GM21423 (cell line): ENCODE results near the gene VIPR2.

ENCODE experiments used
- ATAC-seq: cut with Tn5 transposase; IDR thresholded peaks from one replicate; pipeline ENCODE4 v1.9.1; 2021; ENCODE audit warnings: mild to moderate bottlenecking, moderate library complexity; ENCODE audit not compliant: unreplicated experiment

VIPR2 gene

DNA sequence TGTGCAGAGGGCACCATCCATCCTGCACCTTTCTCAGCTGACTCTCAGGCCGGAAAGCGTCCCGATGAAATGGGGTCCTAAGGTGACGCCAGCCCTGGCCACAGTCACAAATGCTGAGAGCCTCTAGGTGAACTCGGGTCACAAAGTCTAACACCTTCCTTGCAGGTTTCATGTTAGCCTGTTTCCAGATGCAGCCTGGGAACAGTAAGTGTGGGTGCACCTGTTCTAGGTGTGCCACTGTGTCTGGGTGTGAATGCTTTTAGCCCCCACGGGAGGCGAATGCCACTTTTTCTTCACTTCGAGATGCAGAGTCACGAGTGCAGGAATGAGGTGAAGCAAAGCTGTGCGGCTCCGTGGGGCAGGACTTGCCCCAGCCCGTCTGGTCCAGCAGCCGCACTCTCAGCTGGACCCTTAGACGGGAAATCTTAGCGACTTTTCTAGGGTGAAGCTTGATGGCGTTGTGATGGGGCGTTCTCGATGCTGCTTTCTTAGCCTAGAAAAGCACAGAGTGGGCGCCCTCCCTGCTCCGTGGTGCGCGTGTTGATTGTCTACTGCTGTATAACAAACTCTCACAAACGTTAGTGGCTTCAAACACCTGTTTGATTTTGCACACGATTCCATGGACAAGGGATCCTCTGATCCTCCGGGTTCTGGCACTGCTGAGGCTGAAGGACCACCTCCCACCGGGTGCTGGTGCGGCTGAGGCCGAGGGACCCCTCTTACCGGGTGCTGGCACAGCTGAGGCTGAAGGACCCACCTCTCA lies 13.6 kb upstream of the VIPR2 start:
- no peak for ATAC-seq

- no peak for ATAC-seq
Measured at GRCh38 chr7:159157714-159158113, 13.0 kb upstream of the VIPR2 start.

GRCh38 chr7:159156436-159157245 lies 12.0 kb upstream of the VIPR2 start:
- ATAC-seq, result no peak

GRCh38 chr7:159155410-159155809 lies 10.7 kb upstream of the VIPR2 start:
- no peak for ATAC-seq

DNA sequence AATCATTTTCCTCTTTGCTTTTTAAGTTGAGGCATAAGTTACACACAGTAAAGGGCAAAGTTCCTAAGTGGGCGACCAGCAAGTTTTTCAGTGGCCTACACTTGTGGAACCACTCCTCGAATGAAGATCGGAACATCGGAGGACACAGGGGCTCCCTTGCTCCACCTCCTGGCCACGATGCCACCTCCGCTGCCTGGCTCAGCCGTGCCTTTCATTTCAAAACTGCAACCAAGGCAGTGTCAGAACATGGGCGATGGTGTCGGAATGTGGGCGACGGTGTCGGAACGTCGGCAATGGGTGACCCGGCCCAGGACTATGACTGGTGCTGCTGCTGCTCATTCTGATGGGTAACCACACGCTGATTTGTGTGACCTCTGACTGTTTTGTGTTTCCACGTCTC lies 9.6 kb upstream of the VIPR2 start:
- no peak for ATAC-seq

- ATAC-seq, result no peak
Measured at GRCh38 chr7:159153511-159153910, 8.8 kb upstream of the VIPR2 start.

DNA sequence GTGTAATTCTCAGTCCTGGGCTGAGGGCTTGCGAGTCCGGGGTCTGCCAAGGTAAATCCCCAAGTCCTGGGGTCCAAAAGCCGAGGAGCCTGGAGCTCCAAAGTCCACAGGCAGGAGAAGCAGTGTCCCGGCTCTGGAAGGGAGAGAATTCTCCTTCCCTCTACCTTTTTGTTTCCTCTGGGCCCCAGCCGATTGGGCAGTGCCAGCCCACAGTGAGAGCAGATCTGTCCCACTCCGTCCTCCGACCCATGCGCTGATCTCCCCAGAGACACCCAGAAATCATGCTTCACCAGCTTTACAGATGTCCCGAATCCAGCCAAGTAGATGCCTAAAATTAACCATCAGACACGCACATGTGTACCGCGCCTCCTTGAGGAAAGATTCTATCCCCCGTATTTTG lies 8.1 kb upstream of the VIPR2 start:
- no peak for ATAC-seq

DNA sequence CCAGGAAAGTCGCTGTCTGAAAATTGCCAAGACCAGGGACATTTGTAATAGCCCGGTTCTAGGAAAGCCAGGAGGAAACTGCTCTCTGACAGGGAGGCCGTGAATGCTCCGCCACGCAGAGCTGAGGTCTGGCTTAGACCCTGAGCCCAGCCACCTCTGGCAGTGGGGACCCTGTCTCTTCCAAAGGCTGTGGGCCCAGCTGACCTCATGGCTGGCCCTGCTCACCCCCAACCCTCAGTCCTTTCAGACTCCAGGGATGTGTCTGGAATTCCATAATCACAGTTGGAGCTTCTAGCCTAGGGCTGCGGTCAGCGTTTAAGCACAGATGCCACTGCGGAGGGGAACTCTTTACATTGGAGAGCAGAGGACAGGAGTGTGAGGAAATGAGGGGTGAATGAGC lies 6.6 kb upstream of the VIPR2 start:
- ATAC-seq, result no peak

- no peak for ATAC-seq
Measured at GRCh38 chr7:159149488-159149887, 4.8 kb upstream of the VIPR2 start.

- ATAC-seq, result no peak
Measured at GRCh38 chr7:159148430-159149395, 4.0 kb upstream of the VIPR2 start.

- ATAC-seq, result no peak
Measured at GRCh38 chr7:159147687-159148086, 3.0 kb upstream of the VIPR2 start.

- no peak for ATAC-seq
Measured at GRCh38 chr7:159147246-159147645, 2.6 kb upstream of the VIPR2 start.

- ATAC-seq, result no peak
Measured at GRCh38 chr7:159146084-159146858, 1.6 kb upstream of the VIPR2 start.

GRCh38 chr7:159145490-159145855 lies 806 bp upstream of the VIPR2 start:
- ATAC-seq, result no peak

DNA sequence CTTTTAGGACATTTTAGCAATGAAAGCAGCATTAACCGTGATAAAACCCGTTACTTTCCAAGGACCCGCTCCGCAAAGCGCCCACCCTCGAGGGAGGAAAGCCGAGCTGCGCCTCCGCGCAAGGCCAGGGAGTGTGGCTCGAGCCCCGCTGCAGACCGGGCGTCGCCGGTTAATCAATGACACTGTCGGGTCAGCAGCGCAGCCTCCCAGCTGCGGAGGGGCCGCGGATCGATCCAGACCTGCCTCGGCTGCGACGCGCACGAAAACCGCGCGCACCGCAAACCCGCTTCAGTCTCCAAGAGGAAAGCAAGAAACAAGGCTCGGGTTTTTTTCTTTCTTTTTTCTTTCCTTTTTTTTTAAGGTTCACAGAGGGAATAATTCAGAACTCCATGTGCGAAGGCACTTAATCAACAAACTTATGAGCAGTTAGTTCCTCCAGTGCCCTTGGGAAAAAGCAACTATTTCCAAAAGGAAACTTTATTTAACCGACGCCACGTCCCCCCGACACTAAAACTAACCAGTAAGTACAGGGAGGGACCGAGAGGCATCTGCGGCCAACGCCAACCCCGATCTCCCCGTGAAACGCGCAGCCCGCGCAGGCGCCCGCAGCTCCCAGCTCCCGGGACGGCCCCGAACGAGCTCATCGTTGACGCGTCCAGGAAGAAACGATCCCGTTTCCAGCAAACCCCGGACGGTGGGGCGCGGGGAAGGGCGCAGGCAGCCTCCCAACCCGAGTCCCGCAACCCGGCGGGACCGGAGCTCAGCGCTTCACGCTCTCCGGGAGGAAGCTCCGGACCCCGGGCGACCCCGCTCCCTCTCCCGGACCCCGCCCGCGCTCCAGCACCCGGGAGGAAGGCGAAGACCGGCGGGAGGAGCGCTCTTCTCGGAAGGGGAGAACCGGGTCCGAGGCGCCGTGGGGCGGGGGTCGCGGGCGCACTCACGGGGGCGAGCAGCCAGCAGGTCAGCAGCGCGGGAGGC lies 598 bp downstream of the VIPR2 start:
- ATAC-seq, result no peak

GRCh38 chr7:159142730-159143129 lies 1.9 kb downstream of the VIPR2 start:
- ATAC-seq, result no peak

DNA sequence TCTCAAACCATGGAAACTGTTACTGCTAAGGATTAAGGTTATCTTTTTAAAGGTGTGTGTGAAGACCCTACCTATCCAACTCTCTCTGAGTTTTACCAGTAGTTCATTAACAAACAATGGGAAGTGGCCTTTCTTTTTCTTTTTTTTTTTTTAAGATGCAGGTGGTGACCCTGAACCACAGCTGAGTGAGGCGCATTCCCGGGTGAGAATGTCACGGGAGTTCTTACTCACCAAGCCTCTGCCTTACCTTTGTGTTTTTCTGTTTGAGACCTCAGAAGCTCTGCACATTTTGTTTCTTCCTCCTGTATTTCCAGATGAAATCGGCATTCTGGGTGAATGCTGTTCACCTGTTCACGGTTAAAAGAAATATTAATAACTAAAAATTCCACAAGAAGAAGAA lies 2.5 kb downstream of the VIPR2 start:
- ATAC-seq, result no peak

DNA sequence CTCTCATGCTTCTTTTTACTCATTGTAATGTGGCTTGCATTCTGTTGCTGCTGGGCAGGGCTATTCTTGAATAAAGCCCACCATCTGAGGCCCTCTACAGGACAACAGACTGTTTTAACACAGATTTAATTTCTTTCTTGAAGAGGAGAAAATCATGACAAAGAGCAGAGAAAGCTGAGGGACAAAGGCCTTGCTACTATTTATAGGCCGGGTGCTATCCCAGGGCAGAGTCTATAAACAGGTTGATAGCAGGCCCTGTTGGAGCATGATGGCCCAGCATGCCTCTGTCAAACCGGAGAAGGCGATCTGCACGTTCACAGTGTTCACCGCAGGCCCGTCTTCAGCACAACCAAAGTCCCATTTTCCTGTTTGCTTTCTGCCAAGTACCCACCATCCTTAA lies 3.0 kb downstream of the VIPR2 start:
- no peak for ATAC-seq

DNA sequence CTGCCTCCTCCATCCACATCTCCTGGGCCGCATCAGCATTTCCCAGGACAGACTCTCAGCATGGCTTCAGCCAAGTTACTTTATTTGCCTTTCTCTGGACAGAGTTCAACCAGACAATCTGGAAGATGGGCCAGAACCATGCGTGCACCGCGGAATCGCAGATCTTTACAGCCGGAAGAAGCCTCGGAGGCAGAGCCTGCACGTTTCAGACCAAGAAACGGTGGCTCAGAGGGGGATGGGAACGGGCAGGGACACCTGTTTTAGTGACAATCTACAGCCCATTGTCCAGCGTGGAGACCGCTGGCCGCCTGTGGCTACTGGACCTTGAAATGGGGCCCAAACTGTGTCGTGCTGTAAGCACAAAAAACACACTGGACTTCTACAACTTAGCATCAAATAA lies 3.5 kb downstream of the VIPR2 start:
- no peak for ATAC-seq
